Uterus (tissue), 4 donors: ENCODE measurements around the gene KIRREL2. TPM values are rescaled to one million over a fixed set of nuclear protein-coding genes. Genes with fewer than 3 reads are reported as not detected.

Experiments
- DNase-seq, 2 donors: peaks; one replicate each; pipeline ENCODE4 v3.0.0-alpha.2; 2019 to 2020
- H3K27ac ChIP-seq, 2 donors: fragments of 200-600 bp; sonication (generic); 1 replicate in 1 of 2; 2 replicates in 1 of 2; pipeline ENCODE4 v1.5.1; 2016 to 2018
- H3K27me3 ChIP-seq, 2 donors: fragments of 200-600 bp; sonication (generic); one replicate each; pipeline ENCODE4 v1.5.1; 2018 to 2019; ENCODE audit warnings: control low read depth in 1 of 2
- H3K36me3 ChIP-seq, 2 donors: fragments of 200-600 bp; sonication (generic); one replicate each; pipeline ENCODE4 v1.5.1; 2019; ENCODE audit warnings: control low read depth in 1 of 2
- H3K4me1 ChIP-seq, 2 donors: fragments of 200-600 bp; sonication (generic); one replicate each; pipeline ENCODE4 v1.5.1; 2018 to 2019; ENCODE audit warnings: control low read depth in 1 of 2
- H3K4me3 ChIP-seq, 2 donors: fragments of 200-600 bp; sonication (generic); 1 replicate in 1 of 2; 2 replicates in 1 of 2; pipeline ENCODE4 v1.5.1; 2018 to 2019; ENCODE audit warnings: mild to moderate bottlenecking in 1 of 2
- H3K9me3 ChIP-seq, 2 donors: fragments of 200-600 bp; sonication (generic); one replicate each; pipeline ENCODE4 v1.5.1; 2019; ENCODE audit warnings: control low read depth in 1 of 2
- CTCF ChIP-seq, 4 experiments: fragments of 200-600 bp in 2 of 4; fragments of 450-650 bp in 2 of 4; sonication (generic) in 2 of 4; IDR thresholded peaks; one replicate each; pipeline ENCODE4 v1.5.1; 2016 to 2019; ENCODE audit warnings: antibody characterized with exemption in 4 of 4, mild to moderate bottlenecking in 2 of 4, moderate library complexity in 1 of 4
- POLR2A ChIP-seq, 2 donors: fragments of 450-650 bp; IDR thresholded peaks; one replicate each; pipeline ENCODE4 v1.6.1; 2016; ENCODE audit warnings: antibody characterized with exemption in 2 of 2, mild to moderate bottlenecking in 1 of 2, moderate library complexity in 1 of 2
- intact Hi-C: fragments of 100-400 bp; cut with DNase I; formaldehyde crosslinking; loops from one replicate; pipeline ENCODE4 v1.15.1; 2023; ENCODE audit warnings: low total_unique reads
- total RNA-seq, 4 donors: library from RNA; depleted of rRNA in 3 of 4; stranded (reverse); fragments of >200 nt in 3 of 4; gene quantifications; one replicate each; pipeline versions ENCODE4 v1.1.0 to v1.2.4, GENCODE V29; 2014 to 2023
- donor health status: DM: yes; HTN: yes; CAD: no.

KIRREL2 gene
- total RNA-seq, 4 donors from 2014 or later: 0.55 to 2.8 TPM; not detected in 2

- intact Hi-C loops: no loop called here
- Histone ChIP-seq H3K4me1 (peaks cover 0 to 11% of the 10 kb centered on the region in 2 donors), H3K36me3 (no peaks in the 10 kb centered on the region), H3K27me3 (peaks cover 16 to 26% of the 10 kb centered on the region in 2 donors), H3K27ac (no peak overlapping the region), H3K9me3 (peaks cover 0 to 4% of the 10 kb centered on the region in 2 donors), H3K4me3 (no peak overlapping the region)
- no peak for DNase-seq
- TF ChIP-seq CTCF (IDR thresholded peaks at IDR 0.05): no peak
Measured at GRCh38 chr19:35841961-35842595, 14.6 kb upstream of the KIRREL2 start.

GRCh38 chr19:35842666-35843272 is 13.9 kb upstream of the KIRREL2 start:
- TF ChIP-seq CTCF (IDR thresholded peaks at IDR 0.05): no peak
- no peak for TF ChIP-seq POLR2A (IDR thresholded peaks at IDR 0.05)
- Histone ChIP-seq H3K4me1 (peaks cover 0 to 11% of the 10 kb centered on the region in 2 donors), H3K27ac (no peak overlapping the region), H3K36me3 (no peaks in the 10 kb centered on the region), H3K9me3 (peaks cover 0 to 4% of the 10 kb centered on the region in 2 donors), H3K27me3 (peaks cover 16 to 26% of the 10 kb centered on the region in 2 donors), H3K4me3 (no peak overlapping the region)
- intact Hi-C loops: no loop called here
- DNase-seq: no peak

GRCh38 chr19:35843676-35844481 is 12.8 kb upstream of the KIRREL2 start:
- H3K27me3 ChIP-seq: peaks cover 16 to 26% of the 10 kb centered on the region in 2 donors
- DNase-seq: no peak
- TF ChIP-seq POLR2A (IDR thresholded peaks at IDR 0.05) (no peak), CTCF (IDR thresholded peaks at IDR 0.05) (no peak)
- peaks cover 0 to 11% of the 10 kb centered on the region in 2 donors for H3K4me1 ChIP-seq
- H3K27ac ChIP-seq: no peak overlapping the region
- H3K36me3 ChIP-seq: no peaks in the 10 kb centered on the region
- H3K4me3 ChIP-seq: no peak overlapping the region
- peaks cover 0 to 4% of the 10 kb centered on the region in 2 donors for H3K9me3 ChIP-seq
- intact Hi-C loops: no loop called here

- no peak for TF ChIP-seq POLR2A (IDR thresholded peaks at IDR 0.05)
- no peak for TF ChIP-seq CTCF (IDR thresholded peaks at IDR 0.05)
Measured at GRCh38 chr19:35844482-35845214, 12.1 kb upstream of the KIRREL2 start.

More at GRCh38 chr19:35844482-35845214, 12.1 kb upstream of the KIRREL2 start:
- no peaks in the 10 kb centered on the region for H3K36me3 ChIP-seq
- intact Hi-C loops: no loop called here
- peaks cover 0 to 11% of the 10 kb centered on the region in 2 donors for H3K4me1 ChIP-seq
- peaks cover 16 to 26% of the 10 kb centered on the region in 2 donors for H3K27me3 ChIP-seq
- H3K4me3 ChIP-seq: no peak overlapping the region
- peaks cover 0 to 1% of the 10 kb centered on the region in 2 donors for H3K9me3 ChIP-seq
- DNase-seq: no peak
- H3K27ac ChIP-seq: no peak overlapping the region
